GM19395 (cell line): ENCODE results near the gene LACTB.

Experiments
- ATAC-seq: cut with Tn5 transposase; IDR thresholded peaks from one replicate; pipeline ENCODE4 v1.9.1; 2021; ENCODE audit warnings: mild to moderate bottlenecking, moderate library complexity; ENCODE audit not compliant: unreplicated experiment

Gene LACTB

GRCh38 chr15:63121382-63122001 lies at the start of gene LACTB:
Gene LACTB, plus strand, starts transcription at chr15:63121861. Its CDS starts 11 bp downstream, at chr15:63121872.
- ATAC-seq, result peak; percentile 84

- ATAC-seq, result no peak
These were observed 49.5 kb upstream of the LACTB start for GRCh38 chr15:63072023-63072650.

GRCh38 chr15:63072809-63073277 lies 48.8 kb upstream of the LACTB start:
- ATAC-seq, result no peak

GRCh38 chr15:63073497-63074172 lies 48.0 kb upstream of the LACTB start:
- no peak for ATAC-seq

DNA sequence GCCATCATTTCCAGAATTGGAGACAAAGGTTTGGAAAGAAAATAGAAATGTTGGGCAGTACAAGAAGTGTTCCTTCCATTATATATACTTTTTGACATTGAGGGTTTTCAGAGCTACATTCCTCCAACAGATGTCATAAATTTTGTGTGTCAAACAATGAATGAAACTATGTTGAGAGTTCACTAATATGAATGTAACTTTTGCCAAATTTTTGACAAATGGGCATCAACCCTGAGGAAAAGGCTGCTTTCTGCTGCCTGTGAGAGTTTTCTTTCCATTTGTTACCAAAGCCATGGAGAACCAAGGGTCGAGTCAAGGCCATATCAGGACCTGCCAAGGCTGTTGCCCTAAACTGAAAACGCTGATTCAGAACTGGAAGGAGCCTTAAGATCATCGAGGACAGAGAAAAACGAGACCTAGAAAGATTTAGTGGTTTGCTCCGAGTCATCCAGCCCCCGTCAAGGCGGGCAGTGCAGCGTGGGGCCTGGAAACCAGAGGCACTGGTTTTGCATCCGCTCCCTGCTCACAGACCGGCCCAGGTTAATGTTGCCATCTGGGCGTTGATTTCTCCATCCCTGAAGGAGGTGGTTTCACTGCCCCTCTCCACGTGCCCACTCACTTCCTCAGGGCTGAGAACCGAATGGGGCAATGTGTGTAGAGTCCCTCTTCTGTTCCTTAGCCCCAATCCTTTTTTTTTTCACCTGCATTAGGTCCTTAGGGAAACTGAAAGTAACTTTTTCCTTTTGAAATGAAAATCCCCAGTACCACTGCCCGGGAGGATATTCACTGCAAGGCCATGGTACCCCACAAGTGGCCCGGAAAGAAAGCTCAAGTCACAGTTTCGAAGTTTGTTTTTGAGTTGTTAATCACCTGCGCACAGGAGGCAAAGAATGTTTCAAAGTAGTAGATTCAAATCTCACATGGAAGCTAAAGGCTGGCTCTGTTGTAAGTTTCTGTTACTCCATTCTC lies 46.4 kb upstream of the LACTB start:
- ATAC-seq, result no peak

DNA sequence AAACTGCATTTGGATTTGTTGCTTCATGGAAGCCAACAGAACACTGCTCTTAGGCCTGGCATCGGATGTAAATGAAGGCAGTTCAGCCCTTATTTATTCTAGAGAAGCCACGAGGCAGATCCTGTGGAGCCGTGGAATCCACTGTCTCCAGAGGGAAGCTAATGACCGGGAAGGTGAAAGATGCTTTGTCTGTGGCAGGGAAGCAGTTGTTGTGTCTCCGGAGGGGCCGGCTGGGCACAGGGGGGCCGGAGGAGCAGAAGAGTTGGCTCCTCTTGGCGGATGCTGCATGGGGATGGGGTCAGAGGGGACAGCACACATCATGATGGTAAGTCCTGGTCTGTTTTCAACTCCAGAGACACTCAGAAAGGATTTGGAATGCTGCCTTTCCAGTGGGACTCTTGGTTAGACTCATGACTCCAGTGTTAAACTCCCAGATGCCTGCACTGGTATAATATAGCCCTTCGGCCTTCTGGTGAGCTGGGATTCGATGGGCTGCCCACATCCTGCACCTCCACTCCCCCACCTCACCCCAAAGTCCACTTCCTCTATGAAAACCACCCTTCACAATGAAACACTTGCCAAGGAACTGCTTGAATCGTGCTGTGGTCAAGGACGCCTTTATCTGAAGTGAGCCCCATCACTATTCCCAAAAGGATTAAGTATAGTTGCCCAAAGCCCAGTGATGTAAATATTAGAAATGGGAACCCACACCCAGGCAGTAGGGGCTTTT lies 45.5 kb upstream of the LACTB start:
- no peak for ATAC-seq

- ATAC-seq, result no peak
These were observed 45.0 kb upstream of the LACTB start for GRCh38 chr15:63076714-63077046.

GRCh38 chr15:63077952-63078351 lies 43.7 kb upstream of the LACTB start:
- ATAC-seq, result no peak

GRCh38 chr15:63079947-63080626 lies 41.6 kb upstream of the LACTB start:
- no peak for ATAC-seq

DNA sequence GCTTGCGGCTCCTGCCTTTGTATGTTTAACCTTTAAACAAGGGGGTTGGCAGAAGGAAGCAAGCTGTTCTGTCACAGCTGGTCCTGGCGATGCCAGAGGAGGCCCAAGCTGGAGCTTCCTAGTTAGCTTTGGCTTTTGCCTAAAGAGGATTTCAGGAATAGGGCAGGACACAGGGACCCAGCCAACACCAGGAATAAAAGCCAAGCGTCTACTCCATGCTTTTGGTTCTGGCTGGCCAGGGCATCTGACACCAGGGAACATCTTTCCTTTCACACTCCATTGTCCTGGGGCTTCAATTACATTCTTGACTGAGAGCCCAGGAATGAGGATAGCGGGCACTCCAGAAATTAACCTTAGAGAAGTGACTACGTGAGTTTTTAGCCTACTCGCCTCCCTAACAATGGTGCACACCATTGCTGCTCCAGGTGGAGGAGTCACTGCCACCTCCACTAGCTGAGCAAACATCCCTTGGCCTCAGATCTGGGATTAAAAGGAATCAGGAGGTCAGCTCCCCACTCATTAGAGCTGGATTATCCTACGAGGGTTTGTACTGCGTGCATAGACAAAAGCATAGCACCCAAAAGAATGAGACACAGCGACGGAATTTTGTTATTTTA lies 40.9 kb upstream of the LACTB start:
- no peak for ATAC-seq

DNA sequence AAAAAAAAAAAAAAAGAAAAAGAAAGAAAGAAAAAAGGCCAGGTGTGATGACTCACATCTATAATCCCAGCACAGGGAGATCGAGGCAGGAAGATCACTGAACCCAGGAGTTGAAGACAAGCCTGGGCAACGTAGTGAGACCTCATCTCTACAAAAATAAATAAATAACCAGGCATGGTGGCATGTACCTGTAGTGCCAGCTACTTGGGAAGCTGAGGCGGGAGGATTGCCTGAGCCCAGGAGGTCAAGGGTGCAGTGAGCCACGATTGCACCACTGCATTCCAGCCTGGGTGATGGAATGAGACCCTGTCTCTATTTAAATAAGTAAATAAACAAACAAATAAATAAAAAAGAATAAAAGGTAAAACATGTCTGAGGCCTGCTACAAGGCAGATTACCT lies 39.3 kb upstream of the LACTB start:
- ATAC-seq, result no peak

- no peak for ATAC-seq
These were observed 38.6 kb upstream of the LACTB start for GRCh38 chr15:63083044-63083443.

GRCh38 chr15:63083541-63083940 lies 38.1 kb upstream of the LACTB start:
- no peak for ATAC-seq

DNA sequence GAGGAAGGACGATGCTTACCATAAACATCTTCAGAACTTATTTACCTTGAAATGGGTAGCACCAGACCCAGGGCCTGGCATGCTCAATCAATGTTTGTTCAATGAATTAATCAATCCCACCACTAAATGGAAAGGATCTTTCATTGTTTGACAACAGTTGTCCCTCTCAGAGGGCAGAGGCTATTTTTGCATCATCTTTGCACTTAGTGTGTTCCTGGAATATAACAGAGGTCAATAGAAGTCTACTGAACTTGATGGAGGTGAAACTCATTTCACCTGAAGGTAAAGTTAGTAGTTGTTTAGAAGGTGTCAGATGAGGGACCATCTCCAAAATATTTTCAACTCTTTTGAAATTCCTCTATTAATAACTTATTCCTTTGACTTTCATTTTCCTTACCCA lies 36.9 kb upstream of the LACTB start:
- no peak for ATAC-seq

GRCh38 chr15:63085289-63085688 lies 36.4 kb upstream of the LACTB start:
- ATAC-seq, result no peak

GRCh38 chr15:63086271-63086670 lies 35.4 kb upstream of the LACTB start:
- ATAC-seq, result no peak

- no peak for ATAC-seq
These were observed 34.7 kb upstream of the LACTB start for GRCh38 chr15:63086947-63087346.

DNA sequence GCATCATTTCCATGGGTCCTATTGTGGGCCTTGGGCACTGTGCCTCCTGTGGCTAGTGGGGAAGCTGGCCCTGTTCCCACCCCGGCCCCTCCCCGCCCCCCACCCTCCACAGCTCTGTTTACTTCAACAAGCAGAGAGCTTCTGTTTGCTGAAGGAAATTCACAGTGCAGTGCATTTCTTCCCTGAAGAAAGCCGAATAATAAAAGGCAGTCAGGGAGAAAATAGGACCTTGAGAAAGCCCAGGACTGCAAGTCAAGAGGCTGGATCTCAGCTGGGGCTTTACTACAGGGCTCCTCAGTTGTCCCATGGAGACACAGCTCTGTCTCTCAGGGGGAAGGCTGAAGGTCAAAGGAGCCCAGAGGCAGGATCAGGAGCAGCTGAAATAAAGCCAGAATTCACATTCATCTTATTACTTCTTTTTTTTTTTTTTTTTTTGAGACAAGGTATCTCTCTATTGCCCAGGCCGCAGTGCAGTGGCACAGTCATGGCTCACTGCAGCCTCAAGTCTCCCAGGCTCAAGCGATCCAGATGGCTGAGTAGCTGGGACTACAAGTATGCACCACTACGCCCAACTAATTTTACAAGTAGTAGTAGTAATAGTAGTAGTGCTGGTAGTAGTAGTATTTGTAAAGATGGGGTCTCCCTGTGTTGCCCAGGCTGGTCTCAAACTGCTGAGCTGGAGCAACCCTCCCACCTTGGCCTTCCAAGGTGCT lies 33.0 kb upstream of the LACTB start:
- ATAC-seq, result no peak
